Measurements from ENCODE around the gene SYS1.

SYS1 gene

DNA sequence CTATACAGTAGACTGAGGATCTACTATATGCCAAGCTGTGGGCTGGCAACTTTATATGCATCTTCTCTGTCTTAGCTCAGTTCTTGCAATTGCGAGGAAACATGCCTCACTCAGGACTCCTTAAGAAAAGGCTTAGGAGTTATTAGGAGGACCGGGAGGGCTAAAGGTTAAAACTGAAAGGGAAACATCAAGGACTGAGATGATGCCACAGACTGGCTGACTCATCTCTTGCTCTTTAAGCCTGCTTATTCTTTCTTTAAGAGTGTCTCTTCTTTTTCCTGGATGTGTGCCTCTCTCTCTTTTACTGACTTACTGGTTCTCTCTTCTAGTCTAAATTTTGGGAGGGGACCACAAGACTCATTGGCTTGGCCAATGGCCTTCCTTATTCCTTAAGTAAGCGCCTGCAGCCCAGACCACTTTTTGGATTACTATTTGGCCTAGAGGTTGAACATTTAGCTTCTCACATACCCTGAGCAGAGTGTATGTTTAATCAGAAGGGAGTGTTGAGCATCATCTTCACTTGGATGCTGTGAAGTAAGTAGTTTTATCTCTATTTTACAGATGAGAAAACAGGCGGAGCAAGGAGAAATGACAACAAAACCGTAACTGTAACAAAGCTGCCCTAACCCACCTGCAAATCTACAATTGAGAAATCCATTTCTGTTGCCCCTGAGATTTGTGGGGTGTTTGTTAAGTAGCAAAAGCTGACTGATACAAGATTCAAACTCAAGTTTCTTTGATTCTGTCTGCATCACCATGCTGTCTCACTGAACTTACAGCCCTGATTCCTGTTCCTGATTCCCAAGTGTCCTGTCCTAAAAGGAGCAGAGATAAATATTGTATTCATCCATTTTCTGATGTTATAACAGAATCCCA, 7.5 kb upstream of the SYS1 start:
- DNase-seq (ENCODE audit: low read depth, low spot score) = no peak

DNA sequence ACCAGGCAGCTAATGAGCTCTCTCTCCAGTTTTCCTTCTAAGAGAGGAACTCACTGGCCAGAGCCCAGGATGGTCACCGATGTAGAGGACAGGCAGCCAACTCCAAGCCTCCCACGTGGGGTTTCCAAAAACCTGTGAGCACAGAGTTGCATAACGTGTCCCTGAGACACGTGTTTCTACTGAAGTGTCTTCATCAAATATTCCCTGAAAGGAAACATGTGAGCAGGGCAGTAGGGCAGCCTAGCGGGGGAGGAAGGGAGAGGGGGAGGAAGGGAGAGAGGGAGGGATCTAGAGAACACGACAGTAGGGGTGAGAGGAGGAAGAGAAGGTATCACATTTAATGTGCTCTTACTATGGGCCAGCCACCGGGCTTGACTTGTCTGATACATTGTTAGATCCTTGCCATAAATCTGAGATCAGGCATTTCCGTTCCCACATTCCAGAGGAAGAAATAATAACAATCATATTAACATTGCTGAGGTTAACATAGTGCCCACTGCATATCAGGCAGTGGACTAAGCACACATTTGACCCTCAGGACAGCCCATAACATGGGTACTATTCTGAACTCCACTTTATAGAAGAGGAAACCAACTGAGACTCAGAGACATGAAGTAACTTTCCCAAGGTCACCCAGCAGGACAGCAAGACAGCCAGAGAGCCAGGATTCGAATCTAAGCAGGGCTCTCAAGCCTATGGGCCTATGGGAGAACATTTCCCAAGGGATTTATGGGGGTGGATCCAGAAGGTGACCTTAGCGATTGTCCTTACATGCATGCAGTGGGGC, 4.5 kb upstream of the SYS1 start:
- no peak for DNase-seq (ENCODE audit: low read depth, low spot score)

- no peak for DNase-seq (ENCODE audit: low read depth, low spot score)
Measured at GRCh38 chr20:45359069-45359405, 3.9 kb upstream of the SYS1 start.

DNA sequence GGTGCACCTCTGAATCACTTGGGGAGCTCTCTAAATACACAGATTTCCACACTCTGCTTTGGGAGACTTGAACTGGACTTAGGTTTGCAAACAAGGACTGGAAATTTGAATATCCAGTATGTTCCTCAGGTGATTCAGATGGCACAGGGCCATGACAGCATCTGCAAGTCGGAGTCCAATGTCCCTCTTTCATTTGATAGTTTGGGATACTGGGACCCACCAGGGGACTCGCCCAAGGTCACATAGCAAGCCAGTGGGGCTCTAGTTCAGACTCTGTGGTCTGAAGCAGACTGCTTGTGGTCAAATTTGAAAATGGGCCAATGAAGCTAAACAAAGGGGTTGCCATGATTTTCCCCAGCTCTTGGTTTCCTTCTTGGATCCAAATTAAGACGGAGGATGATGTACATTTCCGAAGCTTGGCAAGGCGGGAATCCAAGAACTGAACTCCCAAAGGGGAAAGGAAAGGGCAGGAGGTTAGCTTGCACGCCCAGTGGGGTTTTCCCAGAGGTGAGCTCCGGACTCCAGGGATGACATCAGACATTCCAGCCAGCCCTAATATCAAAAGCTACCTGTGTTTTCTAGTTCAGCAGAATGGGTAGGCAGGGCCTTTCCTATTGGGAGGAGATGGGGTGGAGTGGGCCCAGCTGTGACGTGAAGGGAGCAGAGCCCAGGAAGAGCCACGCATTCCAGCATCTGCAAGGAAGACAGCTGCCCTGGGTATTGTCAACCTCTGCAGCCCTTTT, 3.4 kb upstream of the SYS1 start:
- DNase-seq (ENCODE audit: low read depth, low spot score) = no peak

GRCh38 chr20:45361793-45362192, 1.2 kb upstream of the SYS1 start:
- no peak for DNase-seq (ENCODE audit: low read depth, low spot score)

GRCh38 chr20:45363611-45364492, 896 bp downstream of the SYS1 start:
- no peak for DNase-seq (ENCODE audit: low read depth, low spot score)

DNA sequence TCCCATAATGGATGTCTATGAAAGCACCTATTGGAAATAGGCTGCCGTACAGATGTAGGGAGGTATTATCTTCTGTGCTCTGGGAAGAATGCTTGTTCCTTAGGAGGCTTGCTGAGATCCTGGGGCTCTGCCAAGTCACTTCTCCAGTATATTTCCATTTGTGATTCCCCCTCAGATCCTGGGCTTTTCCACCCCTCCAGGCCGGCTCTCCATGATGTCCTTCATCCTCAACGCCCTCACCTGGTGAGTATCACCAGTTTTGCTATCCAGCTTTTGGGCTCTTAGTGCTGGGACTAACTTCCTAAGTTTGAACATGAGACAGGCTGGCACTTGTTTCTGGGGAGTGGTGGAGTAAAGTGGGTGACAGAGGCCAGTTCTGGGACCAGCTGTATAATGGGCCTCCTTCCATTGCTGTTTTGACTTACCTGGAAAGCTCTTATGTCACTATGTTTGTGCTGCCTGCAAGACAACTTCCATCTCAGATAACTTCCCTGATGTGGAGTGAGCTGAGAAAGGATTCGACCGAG, 2.6 kb downstream of the SYS1 start:
- DNase-seq (ENCODE audit: low read depth, low spot score) = no peak

DNA sequence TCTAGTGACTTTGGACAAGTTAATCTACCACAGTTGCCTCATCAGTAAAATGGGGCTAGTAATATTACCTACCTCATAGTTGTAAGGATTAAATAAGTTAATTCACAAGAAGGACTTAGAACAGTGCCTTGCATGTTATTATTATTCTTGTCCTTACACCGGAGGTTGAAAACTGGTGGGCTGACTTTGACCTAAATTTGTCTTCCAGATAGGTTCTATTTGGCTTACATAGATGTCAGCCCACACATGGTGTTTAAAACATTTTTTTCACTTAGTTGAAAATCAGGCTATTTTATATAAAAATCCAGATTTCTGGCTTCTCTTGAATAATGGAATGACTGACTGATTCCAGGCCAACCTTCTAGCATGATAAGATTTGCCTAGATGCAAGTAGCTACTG, 3.2 kb downstream of the SYS1 start:
- no peak for DNase-seq (ENCODE audit: low read depth, low spot score)

GRCh38 chr20:45366631-45367030, 3.7 kb downstream of the SYS1 start:
- DNase-seq (ENCODE audit: low read depth, low spot score) = no peak

GRCh38 chr20:45367126-45367525, 4.2 kb downstream of the SYS1 start:
- DNase-seq (ENCODE audit: low read depth, low spot score) = no peak

DNA sequence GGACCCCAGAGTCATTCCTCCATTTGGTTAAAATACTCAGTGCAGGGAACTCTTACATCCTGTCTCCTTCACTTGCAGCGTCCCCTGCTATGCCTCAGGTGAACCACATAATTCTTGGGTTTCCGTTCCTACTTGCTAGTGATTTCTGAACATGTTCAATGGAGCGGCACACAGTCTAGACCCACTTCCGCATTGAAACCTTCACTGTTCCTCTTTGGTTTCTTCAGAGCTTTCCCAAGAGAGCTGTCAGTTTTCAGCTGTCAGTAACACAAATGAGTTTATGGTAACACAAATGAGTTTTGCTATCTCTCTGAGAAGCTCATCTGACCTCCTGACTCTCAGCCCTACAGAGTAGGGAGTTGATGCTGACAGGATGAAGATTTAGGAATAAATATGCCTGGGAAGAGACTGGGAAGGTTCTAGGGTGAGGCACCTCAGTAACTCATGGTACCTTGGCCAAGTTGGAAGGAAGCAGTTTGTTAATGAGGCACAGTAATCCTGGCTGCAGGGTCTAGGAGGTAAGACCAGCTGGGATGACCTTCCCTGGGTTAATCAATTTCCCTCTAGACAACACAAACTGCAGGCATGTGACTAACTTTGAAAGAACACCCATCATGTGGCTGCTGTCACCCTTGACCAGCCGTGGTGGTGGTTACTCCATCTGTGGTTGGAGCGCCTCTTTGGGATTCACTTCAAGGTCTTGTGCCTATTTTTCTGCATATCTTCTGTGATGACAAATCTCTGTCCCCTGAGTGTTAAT, 5.4 kb downstream of the SYS1 start:
- no peak for DNase-seq (ENCODE audit: low read depth, low spot score)

DNA sequence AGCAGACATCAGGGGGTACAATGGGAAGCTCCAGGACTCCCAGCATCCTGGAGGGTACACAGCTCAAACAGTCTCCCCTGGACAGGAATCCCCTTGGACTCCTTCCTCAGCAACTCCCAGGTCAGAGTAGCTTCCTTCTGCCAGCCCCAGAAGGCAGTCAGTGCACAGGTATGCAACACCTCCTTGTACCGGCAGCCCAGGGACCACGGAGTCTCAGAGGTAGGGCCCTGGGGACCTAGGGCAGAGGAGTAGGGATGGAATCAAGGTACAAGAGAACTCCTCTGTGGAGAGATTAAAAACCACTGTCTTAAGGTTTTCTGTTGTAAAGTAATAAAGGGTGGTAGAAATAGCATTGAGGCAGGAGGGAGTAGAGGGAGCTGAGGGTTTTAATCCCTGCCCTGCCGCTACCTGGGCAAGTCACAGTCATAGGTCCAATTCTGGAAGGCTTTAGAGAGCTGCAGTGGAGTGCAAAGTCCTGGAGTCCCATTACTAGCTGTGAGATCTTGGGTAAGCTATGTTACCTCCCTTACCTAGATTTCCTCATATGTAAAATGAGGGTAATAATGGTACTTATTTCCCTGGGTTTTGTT, 7.7 kb downstream of the SYS1 start:
- DNase-seq (ENCODE audit: low read depth, low spot score) = no peak

- DNase-seq (ENCODE audit: low read depth, low spot score) = no peak
Measured at GRCh38 chr20:45372241-45372640, 9.3 kb downstream of the SYS1 start.

DNA sequence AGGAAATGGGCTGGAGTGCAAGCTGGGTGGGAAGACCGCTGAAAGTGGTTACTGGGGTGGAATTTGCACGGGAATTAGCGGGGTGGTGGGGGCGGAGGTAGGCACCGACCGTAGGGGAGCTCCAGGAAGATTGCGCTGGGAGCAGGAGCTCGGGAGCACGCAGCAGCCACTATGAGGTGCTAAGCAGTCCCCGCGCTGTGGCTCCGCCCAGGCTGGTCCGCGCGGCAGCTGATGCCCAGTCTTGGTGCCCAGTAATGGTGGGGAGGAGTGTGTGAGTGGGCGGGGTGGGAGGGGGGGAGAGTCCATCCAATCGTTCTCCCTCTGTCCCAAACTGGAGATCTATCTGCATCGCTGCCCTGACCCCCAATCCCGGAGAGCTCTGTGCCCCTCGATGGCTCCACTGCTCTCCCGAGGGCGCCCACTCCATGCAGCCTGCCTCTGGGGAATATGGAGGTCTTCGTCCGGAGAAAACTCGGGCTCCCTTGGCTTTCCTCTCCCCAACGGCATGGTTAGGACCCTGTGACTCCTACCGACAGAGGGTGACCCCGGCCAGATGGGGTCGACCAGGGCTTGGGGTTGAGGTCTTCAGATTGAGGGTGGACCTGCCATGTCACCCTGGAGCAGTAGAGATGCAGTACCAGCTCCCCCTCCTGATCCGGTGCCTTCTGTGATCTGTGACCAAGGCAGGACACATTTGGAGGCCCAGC, 9.8 kb downstream of the SYS1 start:
- no peak for DNase-seq (ENCODE audit: low read depth, low spot score)

DNA sequence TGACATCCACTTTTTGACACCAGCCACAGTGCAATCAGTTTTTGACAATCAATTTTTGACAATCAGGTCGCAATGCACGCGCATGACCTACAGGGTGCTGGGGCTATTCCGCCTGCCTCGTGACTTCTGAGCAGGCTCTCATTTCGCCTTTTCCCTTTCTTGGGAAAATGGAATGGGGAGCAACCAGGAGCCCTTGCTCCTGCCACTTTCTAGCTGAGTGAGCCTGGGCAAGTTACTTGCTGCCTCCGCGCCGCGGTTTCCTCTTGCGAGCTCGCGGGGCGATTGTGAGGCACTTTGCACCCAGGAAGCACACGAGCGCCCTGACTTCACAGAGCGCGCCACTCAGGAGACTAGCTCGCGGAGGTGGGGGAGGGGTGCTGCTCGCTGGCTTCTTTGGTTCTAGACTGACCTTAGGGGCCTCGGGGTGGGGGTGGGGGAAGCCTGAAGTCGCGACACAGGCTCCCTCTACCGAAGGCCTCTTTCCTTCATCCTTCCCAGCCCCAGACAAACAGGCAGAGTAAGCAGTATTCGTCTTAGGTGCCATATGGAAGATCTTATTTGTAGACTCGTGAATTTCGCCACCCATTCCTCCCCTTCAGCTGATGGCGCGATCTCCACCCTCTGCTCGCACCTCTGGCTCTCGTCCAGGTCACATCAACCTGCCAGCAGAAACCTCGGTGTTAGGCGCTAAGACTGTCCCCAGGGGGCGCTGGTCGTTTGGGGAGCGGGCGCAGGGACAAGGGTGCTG, 10.6 kb downstream of the SYS1 start:
- no peak for DNase-seq (ENCODE audit: low read depth, low spot score)

DNA sequence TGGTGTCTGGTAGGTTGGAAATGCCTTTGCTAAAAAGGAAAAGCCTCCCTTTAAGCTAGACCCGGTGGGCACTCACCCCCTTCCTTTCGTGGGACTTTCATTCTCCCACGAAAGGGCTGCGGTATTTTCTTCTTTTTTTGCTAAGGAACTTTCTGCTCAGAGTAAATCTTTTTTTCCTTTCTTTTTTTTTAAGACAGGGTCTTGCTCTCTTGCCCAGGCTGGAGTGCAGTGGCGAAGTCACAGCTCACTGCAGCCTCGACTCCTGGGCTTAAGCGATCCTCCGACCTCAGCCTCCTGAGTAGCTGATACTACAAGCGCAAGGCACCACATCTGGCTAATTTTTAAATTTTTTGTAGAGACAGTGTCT, 11.1 kb downstream of the SYS1 start:
- DNase-seq (ENCODE audit: low read depth, low spot score) = no peak

DNA sequence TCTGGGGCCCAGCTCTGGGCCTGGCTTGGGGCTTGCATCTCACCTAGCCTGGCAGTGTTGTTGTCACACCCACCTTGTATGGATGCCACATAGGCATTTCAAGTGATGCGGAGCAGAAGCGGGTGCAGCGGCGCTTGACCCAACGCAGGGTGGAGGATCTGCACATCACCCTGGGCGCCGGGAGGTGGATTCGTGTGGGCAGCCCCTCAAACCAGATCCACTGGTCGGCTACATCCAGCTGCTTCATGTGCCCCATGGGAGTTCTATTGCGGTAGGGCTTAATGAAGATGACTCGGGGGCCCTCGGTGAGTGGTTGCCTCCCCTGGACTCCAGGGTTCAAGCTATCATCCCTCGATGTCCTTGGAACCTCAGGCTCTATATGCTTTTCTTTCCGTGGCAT, 12.0 kb downstream of the SYS1 start:
- no peak for DNase-seq (ENCODE audit: low read depth, low spot score)

GRCh38 chr20:45377269-45377668, 14.3 kb downstream of the SYS1 start:
- DNase-seq (ENCODE audit: low read depth, low spot score) = no peak

GRCh38 chr20:45378191-45378590, 15.2 kb downstream of the SYS1 start, which contains the start of gene TP53TG5:
TP53TG5 (minus strand) TSS chr20:45378325; CDS start chr20:45378236, 89 bp downstream.
- no peak for DNase-seq (ENCODE audit: low read depth, low spot score)

Data from brain pericyte (primary cell).